K562 (cell line): ENCODE measurements around the gene GPR42. TPM values are rescaled to one million over a fixed set of nuclear protein-coding genes. Genes with fewer than 3 reads are reported as not detected.

Experiments
- BRD9 ChIP-seq: fragments of 450-650 bp; IDR thresholded peaks from 2 replicates; pipeline ENCODE4 v1.6.1; 2018; ENCODE audit warnings: low read depth; ENCODE audit not compliant: partially characterized antibody
- CHD7 ChIP-seq: fragments of 200-600 bp; sonication (generic); IDR thresholded peaks from one replicate; pipeline ENCODE4 v1.6.1; 2012; ENCODE audit warnings: mild to moderate bottlenecking, low read depth, low read length, inconsistent platforms
- TAF15 ChIP-seq: fragments of 200-400 bp; formaldehyde crosslinking; IDR thresholded peaks from 2 replicates; pipeline ENCODE4 v1.6.1; 2017; ENCODE audit warnings: mild to moderate bottlenecking, low read depth, low read length, moderate library complexity
- UBTF ChIP-seq, 2 experiments: IDR thresholded peaks; 2 replicates each; pipeline ENCODE4 v1.6.1; 2012; ENCODE audit warnings: improper control_type of control experiment in 2 of 2, low read depth in 2 of 2, low read length in 2 of 2, borderline replicate concordance in 1 of 2
- XRCC5 ChIP-seq: fragments of 200-400 bp; formaldehyde crosslinking; IDR thresholded peaks from 2 replicates; pipeline ENCODE4 v1.6.1; 2017; ENCODE audit warnings: low read depth, mild to moderate bottlenecking, low read length
- ZBED1 ChIP-seq: IDR thresholded peaks from 2 replicates; pipeline ENCODE4 v1.6.1; 2014
- ZBTB8A ChIP-seq: fragments of 450-650 bp; IDR thresholded peaks from 2 replicates; pipeline ENCODE4 v1.6.1; 2018; ENCODE audit warnings: mild to moderate bottlenecking, moderate library complexity; ENCODE audit not compliant: partially characterized antibody
- ZNF253 ChIP-seq: fragments of 250-450 bp; sonication (Bioruptor Pico); conservative IDR thresholded peaks from 2 replicates; pipeline ENCODE4 v1.6.1; 2021; ENCODE audit warnings: mild to moderate bottlenecking
- ZNF695 ChIP-seq: fragments of 450-650 bp; formaldehyde crosslinking; IDR thresholded peaks from 2 replicates; pipeline ENCODE4 v1.4.0; 2020; ENCODE audit warnings: mild to moderate bottlenecking, moderate library complexity
- polyA plus RNA-seq, 8 experiments: library from polyadenylated mRNA; depleted of rRNA in 4 of 8; stranded (reverse) in 5 of 8; unstranded in 3 of 8; fragments of >200 nt; fragmentation: Nextera tagmentation in 2 of 8; fragmentation: Illumina TruSeq in 1 of 8; extraction: Ambion mirVana in 2 of 8; extraction: Trizol in 1 of 8; gene quantifications; 2 replicates each; pipeline versions ENCODE4 v1.2.1 to v1.2.3, GENCODE V29; 2011 to 2014; ENCODE audit warnings: inconsistent platforms in 1 of 8, missing spikeins in 1 of 8
- total RNA-seq, 7 experiments: library from RNA; depleted of rRNA in 6 of 7; stranded (reverse); fragments of >200 nt in 6 of 7; fragmentation: Illumina TruSeq in 2 of 7; extraction: Trizol in 2 of 7; gene quantifications; 2 replicates each; pipeline versions ENCODE4 v1.2.1 to v1.2.3, GENCODE V29; 2011 to 2021; ENCODE audit warnings: low replicate concordance in 1 of 7

The GPR42 gene
- total and polyA plus RNA-seq, 9 of the 15 experiments (the other 6 are each of a cell fraction or from before 2014, with no cell fraction given) = not detected

GRCh38 chr19:35392742-35393715, 22.2 kb downstream of the GPR42 start (continued):
- no peak for TF ChIP-seq CHD7
- TF ChIP-seq BRD9 = no peak
- no peak for TF ChIP-seq ZNF253 (CRISPR knock-in tag)
- no peak for TF ChIP-seq ZBED1
- TF ChIP-seq ZBTB8A = no peak
- TF ChIP-seq UBTF (IDR thresholded peaks at IDR 0.05; ENCODE audit: borderline replicate concordance in 1 of 2, low read depth in 2 of 2, low read length in 2 of 2) = no peak
- TF ChIP-seq ZNF695 = no peak
- TF ChIP-seq XRCC5 = no peak
- TF ChIP-seq TAF15 = no peak
